Measurements from ENCODE around the gene KIRREL1.

- TF ChIP-seq POLR2A (IDR thresholded peaks at IDR 0.05), result no peak
- TF ChIP-seq, protein P1, sequence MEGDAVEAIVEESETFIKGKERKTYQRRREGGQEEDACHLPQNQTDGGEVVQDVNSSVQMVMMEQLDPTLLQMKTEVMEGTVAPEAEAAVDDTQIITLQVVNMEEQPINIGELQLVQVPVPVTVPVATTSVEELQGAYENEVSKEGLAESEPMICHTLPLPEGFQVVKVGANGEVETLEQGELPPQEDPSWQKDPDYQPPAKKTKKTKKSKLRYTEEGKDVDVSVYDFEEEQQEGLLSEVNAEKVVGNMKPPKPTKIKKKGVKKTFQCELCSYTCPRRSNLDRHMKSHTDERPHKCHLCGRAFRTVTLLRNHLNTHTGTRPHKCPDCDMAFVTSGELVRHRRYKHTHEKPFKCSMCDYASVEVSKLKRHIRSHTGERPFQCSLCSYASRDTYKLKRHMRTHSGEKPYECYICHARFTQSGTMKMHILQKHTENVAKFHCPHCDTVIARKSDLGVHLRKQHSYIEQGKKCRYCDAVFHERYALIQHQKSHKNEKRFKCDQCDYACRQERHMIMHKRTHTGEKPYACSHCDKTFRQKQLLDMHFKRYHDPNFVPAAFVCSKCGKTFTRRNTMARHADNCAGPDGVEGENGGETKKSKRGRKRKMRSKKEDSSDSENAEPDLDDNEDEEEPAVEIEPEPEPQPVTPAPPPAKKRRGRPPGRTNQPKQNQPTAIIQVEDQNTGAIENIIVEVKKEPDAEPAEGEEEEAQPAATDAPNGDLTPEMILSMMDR (IDR thresholded peaks at IDR 0.05), result no peak
Observed at GRCh38 chr1:157961805-157962762, 31.4 kb upstream of the KIRREL1 start.
